GM19395 (cell line): Measurements from ENCODE around the gene CAPN3.
"Not testable (repeated sequence)": the region's sequence is repeated elsewhere in the genome, so short reads cannot be mapped to it uniquely, and the experiment has no call there.

Experiments used
- ATAC-seq: cut with Tn5 transposase; IDR thresholded peaks from one replicate; pipeline ENCODE4 v1.9.1; 2021; ENCODE audit warnings: mild to moderate bottlenecking, moderate library complexity; ENCODE audit not compliant: unreplicated experiment

Gene CAPN3

DNA sequence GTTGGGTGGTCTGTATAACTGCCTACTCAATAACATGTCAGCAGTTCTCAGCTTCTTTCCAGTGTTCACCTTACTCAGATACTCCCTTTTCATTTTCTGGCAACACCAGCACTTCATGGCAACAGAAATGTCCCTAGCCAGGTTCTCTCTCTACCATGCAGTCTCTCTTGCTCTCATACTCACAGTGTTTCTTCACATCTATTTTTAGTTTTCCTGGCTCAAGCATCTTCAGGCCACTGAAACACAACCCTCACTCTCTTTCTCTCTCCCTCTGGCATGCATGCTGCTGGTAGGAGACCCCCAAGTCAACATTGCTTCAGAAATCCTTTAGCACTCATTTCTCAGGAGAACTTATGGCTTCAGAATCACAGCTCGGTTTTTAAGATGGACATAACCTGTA is at the start of gene CAPN3:
CAPN3 (plus strand) TSS at position 253 of the 400 bp plus-strand sequence. CDS start 305 bp downstream, outside the sequence.
- ATAC-seq = no peak

- no peak for ATAC-seq
These were observed 45.8 kb upstream of the CAPN3 start for GRCh38 chr15:42313463-42313862.

DNA sequence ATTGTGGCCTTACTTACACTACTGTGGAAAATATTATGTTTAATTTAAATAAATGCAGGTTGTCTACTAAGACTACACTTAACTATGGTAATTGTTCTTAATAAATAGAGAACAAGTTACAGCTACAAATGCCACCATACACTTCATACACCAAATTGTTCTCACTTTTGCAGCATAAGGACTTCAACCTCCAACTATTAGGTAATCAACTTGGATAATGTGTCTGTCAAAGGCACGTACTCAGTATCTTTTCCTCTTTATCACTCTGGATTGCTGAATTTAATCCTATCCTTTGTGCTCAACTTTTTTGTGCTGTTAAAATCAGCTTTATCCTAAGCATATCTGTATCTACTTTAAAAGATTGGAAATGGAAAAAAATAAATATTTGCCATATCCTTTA is 44.5 kb upstream of the CAPN3 start:
- ATAC-seq = no peak

- ATAC-seq = no peak
These were observed 43.8 kb upstream of the CAPN3 start for GRCh38 chr15:42315521-42315920.

DNA sequence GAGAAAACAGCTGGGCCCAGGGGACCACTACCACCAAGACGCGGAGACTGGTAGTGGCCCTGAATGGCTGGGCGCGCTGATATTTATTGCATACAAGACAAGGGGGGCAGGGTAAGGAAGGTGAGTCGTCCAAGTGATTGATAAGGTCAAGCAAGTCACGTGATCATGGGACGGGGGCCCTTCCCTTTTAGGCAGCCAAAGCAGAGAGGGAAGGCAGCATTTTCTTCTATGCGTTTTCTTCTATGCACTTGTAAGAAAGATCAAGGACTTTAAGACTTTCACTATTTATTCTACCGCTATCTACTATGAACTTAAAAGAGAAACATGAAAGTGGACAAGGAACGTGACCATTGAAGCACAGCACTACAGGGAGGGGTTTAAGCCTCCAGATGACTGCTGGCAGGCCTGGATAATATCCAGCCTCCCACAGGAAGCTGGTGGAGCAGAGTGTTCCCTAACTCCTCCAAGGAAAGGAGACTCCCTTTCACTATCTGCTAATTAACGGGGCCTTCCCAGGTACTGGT is 43.0 kb upstream of the CAPN3 start:
- not testable (repeated sequence) for ATAC-seq

DNA sequence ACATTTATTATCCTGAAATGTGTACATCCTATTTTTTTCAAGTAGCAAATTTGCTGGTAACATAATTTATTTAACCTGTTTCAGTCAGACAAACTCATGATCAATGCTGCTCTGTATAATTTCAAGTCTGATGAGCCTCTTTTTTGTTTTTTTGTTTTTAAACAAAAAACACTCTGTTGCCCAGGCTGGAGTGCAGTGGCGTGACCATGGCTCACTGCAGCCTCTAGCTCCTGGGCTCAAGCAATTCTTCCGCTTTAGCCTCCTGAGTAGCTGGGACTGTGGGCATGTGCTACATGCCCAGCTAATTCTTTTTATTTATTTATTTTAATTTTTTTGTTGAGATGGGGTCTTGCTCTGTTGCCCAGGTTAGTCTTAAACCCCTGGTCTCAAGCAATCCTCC is 40.1 kb upstream of the CAPN3 start:
- ATAC-seq = no peak

GRCh38 chr15:42324308-42324707 is 35.0 kb upstream of the CAPN3 start:
- ATAC-seq = no peak

GRCh38 chr15:42329161-42329560 is 30.1 kb upstream of the CAPN3 start:
- no peak for ATAC-seq

- ATAC-seq = no peak
These were observed 29.3 kb upstream of the CAPN3 start for GRCh38 chr15:42329992-42330391.

DNA sequence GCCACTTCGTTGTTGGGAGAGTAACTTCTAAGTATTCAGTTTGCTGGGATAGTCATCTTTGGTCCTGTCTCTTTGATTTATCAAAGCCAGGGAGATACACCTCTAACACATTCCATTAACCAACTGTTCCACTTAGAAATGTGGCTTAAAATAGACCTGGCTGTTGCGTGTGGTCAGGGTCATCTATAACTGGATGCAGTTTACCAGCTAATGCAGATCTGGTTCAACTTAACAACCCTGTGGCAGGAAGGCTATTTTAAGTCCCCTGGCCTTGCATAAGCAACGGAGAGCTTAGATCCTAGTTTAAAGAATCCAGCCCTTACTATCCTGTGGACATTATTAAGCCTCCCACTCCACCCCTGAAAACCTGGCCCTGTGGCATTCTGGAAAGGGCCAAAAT is 28.1 kb upstream of the CAPN3 start:
- ATAC-seq = no peak

GRCh38 chr15:42332331-42332730 is 27.0 kb upstream of the CAPN3 start:
- no peak for ATAC-seq

GRCh38 chr15:42335074-42335473 is 24.2 kb upstream of the CAPN3 start:
- no peak for ATAC-seq

- ATAC-seq = not testable (repeated sequence)
These were observed 22.7 kb upstream of the CAPN3 start for GRCh38 chr15:42336650-42337049.

DNA sequence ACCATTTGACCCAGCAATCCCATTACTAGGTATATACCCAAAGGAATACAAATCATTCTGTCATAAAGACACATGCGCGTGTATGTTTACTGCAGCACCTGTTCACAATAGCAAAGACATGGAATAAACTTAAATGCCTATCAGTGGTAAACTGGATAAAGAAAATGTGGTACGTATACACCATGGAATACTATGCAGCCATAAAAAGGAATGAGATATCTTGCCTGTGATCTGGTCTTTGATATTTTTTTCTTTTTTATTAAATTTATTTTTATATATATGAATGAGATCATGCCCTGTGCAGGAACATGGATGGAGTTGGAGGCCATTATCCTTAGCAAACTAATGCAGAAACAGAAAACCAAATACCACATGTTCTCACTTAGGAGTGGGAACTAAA is 22.2 kb upstream of the CAPN3 start:
- not testable (repeated sequence) for ATAC-seq

GRCh38 chr15:42338500-42338899 is 20.8 kb upstream of the CAPN3 start:
- no peak for ATAC-seq

DNA sequence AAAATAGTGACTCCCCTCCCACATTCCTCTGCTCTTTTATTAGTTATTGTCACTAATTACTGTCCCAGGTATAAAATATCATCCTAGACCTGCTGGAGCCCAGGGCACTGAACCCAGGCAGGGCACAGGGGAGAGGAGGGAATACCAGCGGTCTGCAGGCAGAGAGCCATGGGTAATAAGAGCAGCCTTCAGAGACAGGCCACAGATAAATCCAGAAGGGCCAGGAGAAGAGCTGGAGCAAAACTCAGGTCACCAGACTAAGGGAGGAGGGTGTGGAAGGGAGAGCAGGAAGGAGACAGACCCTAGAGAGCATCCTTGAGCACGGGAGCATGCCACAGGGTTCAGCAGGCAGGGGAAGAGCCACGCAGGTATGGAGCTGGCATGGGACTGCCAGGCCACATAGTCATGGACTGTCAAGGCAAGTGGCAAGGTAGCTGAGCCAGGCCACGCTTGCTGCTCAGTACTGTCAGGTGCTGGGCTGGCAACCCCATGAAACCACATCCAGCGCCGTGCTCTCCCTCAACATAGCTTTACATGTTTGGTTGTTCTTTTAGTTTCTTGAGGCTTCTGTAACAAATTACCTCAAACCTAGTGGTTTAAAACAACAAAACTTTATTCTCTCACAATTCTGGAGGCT is 15.6 kb upstream of the CAPN3 start:
- ATAC-seq = no peak

DNA sequence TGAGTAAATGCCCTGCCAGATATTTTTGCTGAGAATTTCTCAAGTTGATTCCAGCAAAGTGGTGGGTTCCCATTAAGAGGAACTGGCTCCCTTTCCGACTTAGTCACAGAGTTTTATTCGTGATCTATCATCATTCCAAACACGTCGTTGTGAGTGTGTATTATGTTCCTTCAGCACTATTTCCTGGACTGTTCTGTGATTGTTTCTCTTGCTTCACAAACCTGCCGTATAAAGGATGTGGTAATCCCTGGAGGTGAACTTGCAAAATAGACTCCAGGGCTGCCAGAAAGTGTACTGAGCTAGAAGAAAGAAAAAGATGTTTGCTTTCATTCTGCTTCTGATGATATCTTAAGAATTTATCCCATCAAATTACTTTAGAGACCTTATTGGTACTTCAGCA is 14.5 kb upstream of the CAPN3 start:
- ATAC-seq = no peak

- no peak for ATAC-seq
These were observed 13.8 kb upstream of the CAPN3 start for GRCh38 chr15:42345504-42345903.

DNA sequence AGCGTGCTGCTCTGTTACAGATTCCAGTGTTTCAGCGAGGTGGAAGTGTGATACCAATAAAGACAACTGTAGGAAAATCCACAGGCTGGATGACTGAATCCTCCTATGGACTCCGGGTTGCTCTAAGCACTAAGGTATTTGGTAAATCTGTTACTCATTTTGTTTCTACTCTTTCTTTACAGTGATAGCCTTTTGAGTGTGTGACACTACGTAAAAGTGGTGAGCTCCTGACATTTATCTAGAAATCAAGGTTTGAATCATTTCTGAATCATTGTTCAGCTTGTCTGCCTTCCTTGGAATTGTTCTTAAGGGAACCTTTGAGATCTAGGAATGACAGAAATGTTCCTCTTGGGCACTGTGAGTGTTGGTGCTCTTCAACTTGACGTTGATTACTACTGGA is 11.2 kb upstream of the CAPN3 start:
- ATAC-seq = no peak

- ATAC-seq = no peak
These were observed 10.1 kb upstream of the CAPN3 start for GRCh38 chr15:42349186-42349585.

GRCh38 chr15:42352401-42352800 is 6.9 kb upstream of the CAPN3 start:
- ATAC-seq = no peak

DNA sequence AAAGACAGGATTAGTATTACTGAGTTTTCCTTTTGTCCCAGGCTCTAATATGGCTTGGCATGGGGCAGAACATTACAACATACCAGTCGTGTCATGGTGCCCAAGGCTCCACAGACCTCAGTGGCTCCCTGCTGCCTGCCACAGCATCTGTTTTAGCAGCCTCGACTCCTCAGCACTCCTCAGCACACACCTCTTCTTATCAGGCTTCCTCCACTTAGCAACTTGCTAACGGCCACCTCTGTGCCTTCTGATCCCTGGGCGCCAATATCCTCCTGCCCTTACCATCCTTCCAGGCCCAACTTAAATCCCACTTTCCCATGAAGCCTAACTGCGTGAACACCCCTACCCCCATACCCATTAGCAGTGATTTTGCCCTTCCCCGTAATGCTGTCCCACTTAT is 6.2 kb upstream of the CAPN3 start:
- ATAC-seq = no peak

GRCh38 chr15:42354824-42355223 is 4.5 kb upstream of the CAPN3 start:
- no peak for ATAC-seq
